Suprapubic skin (tissue), 3 donors: Measurements from ENCODE around the gene IKZF1.

Experiments
- EP300 ChIP-seq: sonication (generic); formaldehyde crosslinking; IDR thresholded peaks from one replicate; pipeline ENCODE4 v1.6.1; 2017; ENCODE audit warnings: antibody characterized with exemption
- POLR2A ChIP-seq, 2 donors: fragments of 450-650 bp; IDR thresholded peaks; one replicate each; pipeline ENCODE4 v1.6.1; 2017; ENCODE audit warnings: antibody characterized with exemption in 2 of 2, mild to moderate bottlenecking in 2 of 2, moderate library complexity in 2 of 2
- TF ChIP-seq, protein P1 (sequence below), 2 donors: fragments of 200-600 bp in 1 of 2; fragments of 450-650 bp in 1 of 2; sonication (generic) in 1 of 2; IDR thresholded peaks; one replicate each; pipeline ENCODE4 v1.5.1; 2016 to 2019; ENCODE audit warnings: antibody characterized with exemption in 2 of 2, mild to moderate bottlenecking in 1 of 2, moderate library complexity in 1 of 2

DNA sequence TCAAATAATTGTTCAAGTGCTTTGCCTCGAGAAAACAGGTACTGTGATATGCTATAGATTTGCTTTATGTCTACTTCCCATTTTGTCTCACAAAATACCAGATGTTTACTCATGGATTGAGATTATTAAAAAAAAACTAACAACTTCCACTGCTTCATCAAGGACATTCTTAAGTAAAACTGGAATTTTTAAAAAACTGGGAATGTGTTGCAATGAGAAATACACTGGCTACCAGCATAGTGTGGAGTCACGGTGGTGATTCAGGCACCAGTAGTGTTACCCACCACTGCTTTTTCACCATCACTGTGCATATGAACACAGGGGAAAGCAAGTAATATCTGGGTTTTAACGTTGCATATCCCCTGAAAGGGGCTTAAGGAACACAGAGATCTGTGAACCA lies 124.4 kb downstream of the IKZF1 start:
- TF ChIP-seq, protein P1, sequence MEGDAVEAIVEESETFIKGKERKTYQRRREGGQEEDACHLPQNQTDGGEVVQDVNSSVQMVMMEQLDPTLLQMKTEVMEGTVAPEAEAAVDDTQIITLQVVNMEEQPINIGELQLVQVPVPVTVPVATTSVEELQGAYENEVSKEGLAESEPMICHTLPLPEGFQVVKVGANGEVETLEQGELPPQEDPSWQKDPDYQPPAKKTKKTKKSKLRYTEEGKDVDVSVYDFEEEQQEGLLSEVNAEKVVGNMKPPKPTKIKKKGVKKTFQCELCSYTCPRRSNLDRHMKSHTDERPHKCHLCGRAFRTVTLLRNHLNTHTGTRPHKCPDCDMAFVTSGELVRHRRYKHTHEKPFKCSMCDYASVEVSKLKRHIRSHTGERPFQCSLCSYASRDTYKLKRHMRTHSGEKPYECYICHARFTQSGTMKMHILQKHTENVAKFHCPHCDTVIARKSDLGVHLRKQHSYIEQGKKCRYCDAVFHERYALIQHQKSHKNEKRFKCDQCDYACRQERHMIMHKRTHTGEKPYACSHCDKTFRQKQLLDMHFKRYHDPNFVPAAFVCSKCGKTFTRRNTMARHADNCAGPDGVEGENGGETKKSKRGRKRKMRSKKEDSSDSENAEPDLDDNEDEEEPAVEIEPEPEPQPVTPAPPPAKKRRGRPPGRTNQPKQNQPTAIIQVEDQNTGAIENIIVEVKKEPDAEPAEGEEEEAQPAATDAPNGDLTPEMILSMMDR (IDR thresholded peaks at IDR 0.05), result no peak
- TF ChIP-seq POLR2A (IDR thresholded peaks at IDR 0.05), result no peak
- no peak for TF ChIP-seq EP300
